Stimulated activated CD8-positive, alpha-beta memory T cell treated with anti-CD3 and anti-CD28 coated beads, Interleukin-12 subunit alpha, Interleukin-12 subunit beta, amount 100 ng/mL, for 24 hours (primary cell): ENCODE data around the gene STEAP1B.
"Not testable (repeated sequence)": the region's sequence is repeated elsewhere in the genome, so short reads cannot be mapped to it uniquely, and the experiment has no call there.

Experiments used
- DNase-seq: peaks from one replicate; pipeline ENCODE4 v3.0.0-alpha.2; 2020; ENCODE audit errors: extremely low read depth

STEAP1B gene

DNA sequence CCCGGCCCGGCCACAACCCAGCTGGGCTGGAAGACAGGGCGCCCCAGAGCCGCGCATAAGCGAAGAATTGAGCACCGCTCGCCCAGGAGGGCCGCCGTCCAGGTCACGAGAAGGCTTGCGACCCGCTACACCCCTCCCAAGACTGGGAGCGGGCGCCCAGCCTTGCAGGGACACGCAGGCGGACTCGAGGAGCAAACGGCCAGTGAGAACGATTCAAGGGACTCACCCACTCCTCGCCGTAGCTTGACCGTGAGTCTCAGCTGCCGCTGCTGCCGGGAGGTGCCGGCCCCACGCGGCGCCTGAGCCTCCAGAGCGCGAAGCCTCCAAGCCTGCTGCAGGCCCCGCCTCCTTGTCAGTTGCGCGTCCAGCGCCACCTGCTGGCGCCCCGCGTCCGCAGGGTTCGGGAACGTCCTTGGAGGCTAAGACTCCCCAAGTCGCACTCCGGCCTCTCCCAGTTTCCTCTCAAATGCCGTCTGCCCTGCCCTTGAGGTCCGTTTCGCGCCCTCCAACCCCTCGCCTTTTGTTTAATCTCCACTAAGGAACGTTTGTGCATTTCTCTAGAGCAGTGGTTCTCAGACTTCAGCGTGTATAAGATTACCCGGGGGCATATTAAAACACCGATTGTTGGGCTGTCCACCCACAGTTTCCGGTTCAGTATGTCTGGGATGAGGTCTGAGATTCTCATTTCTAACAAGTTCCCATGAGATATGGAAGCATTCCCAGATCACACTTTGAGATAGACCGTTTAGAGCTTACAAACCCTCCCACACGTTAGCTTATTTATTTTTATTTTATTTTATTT lies at the start of gene STEAP1B:
TSS of gene STEAP1B (minus strand) at position 301 of the 802 bp plus-strand sequence. CDS start 5,333 bp downstream, outside the sequence.
- DNase-seq: peak; percentile 44

DNA sequence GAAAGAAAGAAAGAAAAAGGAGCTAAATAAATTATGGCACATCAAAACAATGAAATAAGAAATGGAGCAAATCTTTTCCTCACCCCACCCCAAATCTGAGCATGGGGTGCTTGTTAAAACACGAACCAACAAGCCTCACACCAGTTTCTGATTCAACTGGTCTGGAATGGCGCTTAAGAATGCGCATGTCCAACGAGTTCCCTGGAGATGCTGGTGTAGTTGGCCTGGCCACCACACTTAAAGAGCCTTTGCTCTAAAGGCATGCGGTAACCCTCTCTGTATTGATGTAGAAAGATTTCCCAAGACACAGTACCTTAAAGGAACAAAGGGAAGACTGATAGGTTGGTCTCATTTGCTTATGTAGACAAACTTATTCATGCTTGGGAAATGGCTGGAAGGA lies 49.1 kb upstream of the STEAP1B start:
- DNase-seq: no peak

DNA sequence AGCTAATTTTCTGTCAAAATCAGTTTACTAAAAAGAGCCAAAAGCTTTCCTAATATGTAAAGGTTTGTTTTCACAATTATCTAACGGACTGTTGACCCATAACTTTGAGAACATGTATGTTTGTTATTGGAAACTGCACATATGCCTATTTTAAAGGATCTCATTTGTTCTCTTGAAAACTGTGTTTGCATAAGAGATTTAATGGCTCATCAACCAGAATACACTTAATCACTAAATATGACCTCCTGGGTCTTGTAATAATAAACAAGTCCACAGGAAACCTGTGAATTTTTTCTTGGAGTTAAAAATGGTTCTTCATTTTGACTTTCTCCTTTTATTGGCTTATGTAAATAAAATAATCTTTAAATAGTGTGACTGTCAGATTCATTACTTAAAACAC lies 48.3 kb upstream of the STEAP1B start:
- DNase-seq: no peak

DNA sequence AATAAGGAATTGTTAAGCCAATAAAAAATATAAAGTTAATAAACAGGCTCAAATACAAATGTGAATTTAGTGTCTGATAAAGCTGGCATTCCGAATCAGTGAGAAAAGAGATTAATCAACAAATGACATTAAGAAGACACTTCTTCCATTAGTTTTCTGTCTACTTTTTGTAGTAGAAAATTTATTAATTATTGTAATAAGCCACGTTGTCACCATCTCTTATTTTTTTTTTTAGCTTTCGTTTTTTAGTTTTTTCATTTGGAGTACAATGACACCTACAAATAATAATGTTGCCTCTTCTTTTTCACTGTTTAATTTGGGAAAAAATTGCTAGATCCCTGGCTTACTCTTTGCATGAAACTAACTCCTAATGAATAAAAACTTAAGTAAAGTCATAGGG lies 46.8 kb upstream of the STEAP1B start:
- no peak for DNase-seq

DNA sequence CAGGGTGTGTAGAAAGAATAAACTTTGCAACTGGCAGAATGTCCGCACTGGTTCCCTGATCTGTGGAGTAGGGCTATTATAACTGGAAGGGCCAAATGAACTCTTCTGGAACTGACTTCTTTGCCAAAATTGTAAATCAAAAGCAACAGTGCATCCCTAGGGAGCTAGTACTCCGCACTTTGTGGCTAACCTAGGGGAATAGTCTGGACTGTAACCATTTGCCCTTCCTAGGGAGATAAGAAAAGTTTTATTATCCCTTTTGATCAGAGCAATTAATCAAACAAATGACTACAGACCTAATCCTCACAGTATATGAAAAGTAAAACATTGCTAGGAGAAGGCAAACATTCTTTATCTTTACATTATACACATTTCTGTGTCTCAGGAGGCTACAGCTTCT lies 45.5 kb upstream of the STEAP1B start:
- no peak for DNase-seq

DNA sequence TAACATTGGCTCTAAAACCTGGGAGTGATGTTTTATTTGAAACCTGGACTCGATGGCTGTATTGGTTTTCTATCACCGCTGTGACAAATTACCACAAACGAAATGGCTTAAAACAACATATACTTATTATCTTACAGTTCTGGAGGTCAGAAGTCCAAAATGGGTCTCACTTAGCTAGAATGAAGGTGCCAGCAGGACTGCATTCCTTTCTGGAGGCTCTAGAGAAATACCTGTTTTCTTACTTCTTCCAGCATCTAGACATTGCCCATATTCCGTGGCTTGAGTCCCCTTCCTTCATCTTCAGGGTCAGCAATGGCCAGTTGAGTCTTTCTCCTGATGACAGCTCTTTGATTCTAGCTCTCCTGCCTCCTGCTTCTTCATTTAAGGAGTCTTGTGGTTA lies 44.3 kb upstream of the STEAP1B start:
- DNase-seq: no peak

DNA sequence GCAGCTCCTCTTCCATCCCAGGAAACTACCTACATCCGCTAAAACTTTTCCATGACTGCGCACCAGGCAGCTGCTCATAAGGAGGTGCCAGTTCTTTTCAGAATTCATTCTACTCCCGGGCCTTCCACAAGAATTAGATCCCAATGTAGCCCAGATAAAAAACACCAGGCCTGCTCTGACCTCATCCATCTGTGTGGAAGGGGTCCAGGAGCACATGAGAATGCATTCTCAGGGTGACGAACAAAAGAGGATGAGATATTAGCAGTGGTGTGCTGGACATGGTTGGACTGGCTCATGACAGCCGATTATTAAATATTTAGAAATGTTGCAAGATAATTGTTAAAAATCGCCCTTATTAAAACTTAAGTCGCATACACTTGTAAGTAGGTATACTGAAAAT lies 43.2 kb upstream of the STEAP1B start:
- no peak for DNase-seq

DNA sequence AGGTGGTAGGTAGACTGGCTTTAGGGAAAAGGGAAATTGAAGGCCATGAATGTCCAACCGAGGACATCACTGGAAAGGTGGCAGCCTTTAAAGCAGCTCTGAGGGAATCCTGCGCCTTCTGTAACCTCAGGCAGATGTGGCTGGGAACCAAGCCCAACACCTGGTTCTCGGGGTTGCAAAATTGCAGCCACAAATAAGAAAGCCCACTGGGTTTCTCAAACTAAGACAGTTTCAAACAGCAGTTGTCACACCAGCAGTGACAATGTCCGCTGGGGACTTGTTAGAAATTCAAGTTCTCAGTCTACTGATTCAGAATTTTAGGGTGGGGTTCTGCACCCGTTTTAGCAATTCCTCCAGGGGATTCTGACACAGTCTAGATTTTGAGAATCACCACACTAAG lies 42.7 kb upstream of the STEAP1B start:
- no peak for DNase-seq

DNA sequence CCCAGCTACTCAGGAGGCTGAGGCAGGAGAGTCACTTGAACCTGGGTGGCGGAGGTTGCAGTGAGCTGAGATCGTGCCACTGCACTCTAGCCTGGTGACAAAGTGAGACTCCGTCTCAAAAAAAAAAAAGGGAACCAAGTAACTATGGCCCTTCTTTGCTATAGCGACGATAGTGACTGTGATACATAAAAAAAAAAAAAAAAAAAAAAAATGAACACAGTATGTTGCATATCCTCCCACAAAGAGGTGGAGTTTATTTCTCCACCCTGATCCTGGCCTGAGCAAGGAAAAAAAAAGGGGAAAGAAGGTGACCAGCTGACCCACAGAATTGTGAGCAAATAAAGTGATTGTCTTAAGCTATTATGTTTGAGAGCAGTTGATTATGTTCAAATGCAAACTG lies 42.3 kb upstream of the STEAP1B start:
- DNase-seq: no peak

DNA sequence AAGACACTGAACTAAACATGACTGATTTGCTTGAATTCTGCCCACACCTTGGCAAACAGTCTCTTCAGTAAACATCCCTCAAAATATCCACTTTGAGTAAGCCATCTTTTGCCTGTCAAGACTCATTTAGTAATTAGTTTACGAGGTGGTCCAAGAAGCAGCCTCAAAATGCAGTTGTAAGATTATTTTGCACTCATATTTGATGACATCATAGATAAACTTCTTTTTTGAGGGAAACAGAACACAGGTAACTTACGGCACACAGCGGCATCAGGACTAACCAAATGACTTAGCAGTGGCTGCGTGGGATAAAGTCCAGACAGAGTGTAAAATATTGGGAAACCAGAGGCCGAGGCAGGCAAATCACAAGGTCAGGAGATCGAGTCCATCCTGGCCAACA lies 41.8 kb upstream of the STEAP1B start:
- no peak for DNase-seq

DNA sequence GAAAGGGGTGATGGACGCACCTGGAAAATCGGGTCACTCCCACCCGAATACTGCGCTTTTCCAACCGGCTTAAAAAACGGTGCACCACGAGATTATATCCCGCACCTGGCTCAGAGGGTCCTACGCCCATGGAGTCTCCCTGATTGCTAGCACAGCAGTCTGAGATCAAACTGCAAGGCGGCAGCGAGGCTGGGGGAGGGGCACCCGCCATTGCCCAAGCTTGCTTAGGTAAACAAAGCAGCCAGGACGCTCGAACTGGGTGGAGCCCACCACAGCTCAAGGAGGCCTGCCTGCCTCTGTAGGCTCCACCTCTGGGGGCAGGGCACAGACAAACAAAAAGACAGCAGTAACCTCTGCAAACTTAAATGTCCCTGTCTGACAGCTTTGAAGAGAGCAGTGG lies 28.5 kb upstream of the STEAP1B start:
- not testable (repeated sequence) for DNase-seq

DNA sequence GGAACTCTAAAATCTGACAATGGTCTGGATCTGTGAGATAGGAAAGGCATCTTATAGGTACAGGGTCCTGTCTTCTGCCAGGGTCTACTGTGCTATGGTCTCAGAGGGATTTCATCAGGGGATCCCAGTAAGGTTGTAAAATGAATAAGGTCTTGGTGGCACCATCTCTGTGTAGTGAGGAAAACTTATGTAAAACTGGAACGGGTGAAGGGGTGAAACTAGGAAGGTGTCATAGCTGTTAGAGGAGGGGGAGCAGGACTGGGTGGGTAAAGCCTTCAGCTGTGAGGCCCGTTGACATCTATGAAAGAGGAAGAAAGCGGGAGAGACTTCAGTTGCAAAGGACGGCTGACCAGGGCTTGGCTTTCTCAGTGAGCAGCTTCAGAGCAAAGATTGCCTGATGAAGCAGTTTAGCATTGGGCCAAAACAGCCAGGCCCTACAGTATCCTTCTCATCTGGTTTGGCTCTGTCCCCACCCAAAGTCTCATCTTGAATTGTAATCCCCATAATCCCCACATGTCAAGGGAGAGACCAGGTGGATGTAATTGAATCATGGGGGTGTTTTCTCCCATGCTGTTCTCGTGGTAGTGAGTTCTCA lies 24.5 kb upstream of the STEAP1B start:
- DNase-seq: not testable (repeated sequence)

DNA sequence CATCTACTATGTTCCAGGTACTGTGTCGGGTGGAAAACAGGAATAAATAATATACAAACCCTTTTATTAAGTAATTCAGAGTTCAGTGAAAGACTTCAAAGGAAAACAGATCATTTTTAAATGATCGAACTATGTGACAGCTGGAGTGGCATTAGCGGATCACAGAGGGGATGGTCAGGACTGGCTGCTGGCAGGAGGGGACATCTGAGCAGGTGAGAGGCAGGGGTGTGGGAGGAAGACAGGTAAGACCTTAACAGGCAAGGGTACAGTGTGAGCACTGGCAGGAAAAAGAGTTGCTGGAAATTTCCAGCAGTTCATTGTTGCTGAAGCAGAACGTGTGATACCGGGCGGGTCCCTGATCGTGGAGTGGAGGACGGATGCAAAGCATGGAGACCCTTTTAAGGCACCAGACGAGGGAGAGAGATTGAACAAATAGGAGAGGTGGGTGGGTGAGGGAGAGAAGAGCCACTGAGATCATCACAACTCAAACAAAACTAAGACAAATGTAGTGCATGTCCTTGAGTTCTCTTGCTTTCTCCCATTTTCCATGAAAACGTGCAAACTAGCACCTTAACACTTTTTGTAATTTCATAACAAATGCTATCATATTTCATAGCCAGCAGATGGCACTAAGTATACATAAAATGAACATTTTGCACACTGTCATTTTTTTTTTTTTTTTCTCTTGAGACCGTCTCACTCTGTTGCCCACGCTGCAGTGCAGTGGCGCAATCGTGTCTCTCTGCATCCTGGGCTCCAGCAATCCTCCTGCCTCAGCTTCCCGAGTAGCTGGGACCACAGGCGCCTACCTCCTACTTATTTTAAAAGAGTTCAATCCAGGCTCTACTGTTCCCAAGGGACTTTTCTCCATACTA lies 23.7 kb upstream of the STEAP1B start:
- not testable (repeated sequence) for DNase-seq

DNA sequence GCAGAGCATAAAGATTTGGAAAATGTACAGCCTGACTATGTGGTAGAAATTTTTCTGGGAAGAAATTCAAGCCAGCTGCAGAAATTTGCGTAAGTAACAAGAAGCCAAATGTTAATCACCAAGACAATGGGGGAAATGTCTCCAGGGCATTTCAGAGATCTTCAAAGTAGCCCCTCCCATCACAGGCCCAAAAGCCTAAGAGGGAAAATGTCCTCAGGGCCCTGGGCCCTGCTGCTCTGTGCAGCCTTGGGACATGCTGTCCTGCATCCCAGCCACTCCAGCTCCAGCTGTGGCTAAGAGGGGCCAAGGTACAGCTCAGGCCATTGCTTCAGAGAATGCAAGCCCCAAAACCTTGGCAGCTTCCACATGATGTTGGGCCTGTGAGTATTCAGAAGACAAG lies 19.6 kb upstream of the STEAP1B start:
- DNase-seq: not testable (repeated sequence)

DNA sequence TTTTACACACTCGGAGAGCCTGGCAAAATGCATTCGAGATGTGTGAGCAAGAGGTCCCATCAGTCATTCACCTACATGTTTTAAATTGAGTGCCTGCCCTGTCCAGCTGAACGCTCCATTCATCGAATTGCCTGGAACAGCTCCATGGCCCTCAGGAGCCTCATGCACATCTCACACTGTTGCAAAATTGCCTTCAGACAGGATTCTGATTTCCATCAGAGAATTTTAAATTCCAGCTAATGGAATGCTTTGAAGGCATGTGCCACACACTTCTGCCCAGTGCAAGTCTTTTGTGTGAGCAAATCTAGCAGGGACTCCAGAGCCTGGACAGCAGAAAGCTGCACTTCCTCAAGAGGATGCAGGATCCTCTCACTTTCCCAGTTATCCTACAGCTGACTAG lies 17.0 kb upstream of the STEAP1B start:
- not testable (repeated sequence) for DNase-seq

DNA sequence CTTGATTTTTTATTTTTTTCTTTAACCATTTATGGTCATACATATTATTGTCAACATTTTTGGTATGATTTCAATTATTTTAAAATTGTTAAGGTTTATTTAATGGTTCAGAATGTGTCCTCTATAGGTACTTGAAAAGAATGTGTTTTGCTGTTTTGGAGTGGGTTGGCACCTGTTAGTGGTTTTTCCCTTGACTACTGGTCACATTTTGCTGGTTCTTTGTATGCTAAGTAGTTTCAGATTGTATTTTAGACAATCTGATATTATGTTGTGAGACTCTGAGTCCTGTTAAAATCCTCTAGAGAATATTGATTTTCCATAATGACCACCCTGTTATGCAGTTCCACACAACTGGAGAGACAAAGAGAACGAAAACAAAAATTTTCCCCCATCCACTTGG lies 15.0 kb upstream of the STEAP1B start:
- not testable (repeated sequence) for DNase-seq

DNA sequence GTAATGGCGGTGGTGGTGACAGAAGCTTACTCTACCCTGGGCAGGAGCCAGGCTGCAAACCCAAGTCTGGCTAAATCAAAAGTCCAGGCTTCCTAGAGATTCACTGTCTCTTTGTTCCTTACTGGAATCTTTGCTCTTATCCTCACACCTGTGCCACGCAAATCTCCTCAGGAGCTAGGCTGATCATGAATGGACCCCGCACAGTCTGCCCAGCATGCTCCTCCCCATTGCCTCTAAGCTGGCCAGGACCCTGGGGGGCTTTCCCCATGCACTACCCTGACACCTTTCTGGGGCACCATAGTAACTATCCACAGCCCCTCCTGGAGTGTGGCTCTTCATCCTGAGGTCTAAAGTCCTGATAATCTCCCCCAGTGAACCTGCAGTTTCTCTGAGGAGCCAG lies 7.3 kb upstream of the STEAP1B start:
- not testable (repeated sequence) for DNase-seq

DNA sequence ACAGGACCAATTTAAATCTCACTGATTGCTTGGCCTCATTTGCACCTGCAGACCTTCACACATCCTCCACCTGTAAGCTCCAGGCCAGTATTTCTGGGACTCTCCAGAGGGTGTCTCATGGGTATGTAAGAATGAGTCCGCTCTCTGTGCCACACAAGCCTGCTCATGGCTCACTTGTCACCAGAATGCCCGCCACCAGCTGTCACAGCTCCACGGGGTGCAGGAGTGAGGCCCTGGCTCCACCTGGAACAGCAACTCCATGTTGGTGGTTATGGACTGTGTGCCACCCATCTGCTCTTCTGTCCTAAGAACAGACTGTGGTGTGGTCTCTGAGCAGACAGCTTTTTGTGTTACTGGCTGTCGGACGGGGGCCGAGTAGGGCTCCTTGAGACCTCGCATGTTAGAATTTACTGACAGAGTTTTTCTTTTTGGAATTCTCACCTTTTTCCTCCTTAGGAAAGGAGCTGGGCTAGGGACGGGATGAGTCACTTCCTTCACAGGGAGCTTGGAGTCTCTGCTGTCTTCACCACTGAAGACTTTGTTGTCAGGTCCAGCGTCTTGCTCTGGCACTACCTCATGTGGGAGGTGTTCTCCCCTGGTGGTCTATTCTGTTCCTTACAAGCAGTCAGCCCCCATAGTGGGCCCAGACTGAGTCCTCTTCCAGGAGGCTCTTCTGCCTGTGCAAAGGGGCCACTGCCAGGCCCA lies 6.5 kb upstream of the STEAP1B start:
- DNase-seq: not testable (repeated sequence)

DNA sequence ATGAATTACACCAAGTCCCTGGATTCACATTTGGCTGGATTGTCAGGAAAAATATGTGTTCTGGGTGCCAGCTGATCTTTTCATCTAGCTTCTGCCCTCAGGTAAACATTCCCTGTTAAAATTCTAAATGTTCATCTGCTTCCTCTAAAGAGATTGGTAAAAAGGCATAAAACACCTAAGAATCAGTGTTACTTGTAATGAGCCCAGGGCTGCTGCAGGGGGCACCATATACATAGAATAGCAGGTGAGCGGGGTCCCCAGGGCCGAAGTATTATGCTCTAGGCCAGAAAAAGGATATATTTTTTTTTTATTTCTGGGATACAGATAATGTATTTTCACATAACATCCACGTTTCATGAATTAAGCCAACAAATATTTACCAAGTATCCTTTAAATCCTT lies 4.5 kb upstream of the STEAP1B start:
- not testable (repeated sequence) for DNase-seq

DNA sequence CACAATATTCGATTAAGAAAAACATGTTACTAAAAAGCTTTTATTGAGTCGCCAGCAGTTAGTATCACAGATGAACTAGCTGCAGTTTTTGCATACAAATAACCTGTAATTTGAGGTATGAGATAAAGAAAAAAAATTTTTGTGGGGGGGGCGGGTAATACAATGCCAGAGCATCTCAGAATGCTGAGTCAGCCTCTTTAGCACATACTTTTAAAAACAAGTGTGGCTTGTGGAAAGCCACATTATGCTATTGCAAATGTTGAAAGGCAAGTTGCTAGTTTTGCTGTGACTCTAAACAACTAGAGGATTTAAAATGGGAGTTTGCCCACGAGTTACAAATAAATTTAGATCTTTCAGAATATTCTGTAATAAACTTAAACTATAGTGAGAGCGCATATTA lies 2.1 kb upstream of the STEAP1B start:
- not testable (repeated sequence) for DNase-seq

DNA sequence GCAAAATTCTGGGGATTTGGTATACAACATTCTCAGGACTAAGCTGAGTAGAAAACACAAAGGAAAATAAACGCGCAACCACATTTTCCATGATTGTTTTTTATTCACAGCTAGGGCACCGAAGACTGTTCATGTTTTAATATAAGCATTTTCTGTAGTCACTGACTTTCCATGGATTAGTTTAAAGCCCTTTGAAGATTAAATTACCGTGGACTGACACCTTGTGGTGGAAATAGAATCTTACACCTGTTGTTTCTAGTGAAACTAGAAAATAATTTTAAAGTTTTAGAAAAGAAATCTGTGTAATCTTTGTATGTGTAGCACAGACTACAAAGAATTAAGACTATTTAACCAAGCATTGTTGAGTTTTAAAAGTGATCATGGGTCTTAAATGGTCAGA lies 1.3 kb upstream of the STEAP1B start:
- not testable (repeated sequence) for DNase-seq

DNA sequence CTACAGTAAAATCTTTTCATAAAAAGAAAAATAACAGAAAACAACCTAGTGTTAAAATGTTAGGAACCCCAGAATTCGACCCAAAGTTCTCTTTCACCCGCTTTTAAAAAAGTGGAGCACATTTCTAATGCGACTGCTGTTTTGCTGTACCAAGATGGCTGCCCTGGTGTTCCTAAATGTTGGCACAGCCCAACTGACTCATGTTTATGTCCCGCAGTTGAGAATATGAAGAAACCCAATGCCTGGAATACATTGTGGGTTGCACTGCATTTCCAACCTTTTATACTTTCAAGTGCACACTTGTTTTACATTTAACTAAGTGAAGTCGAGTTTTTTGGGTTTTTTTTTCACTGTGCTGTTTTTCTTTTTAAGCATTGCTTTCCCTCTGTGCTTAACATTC lies 944 bp downstream of the STEAP1B start:
- no peak for DNase-seq
